Eye (tissue), 1 donor: ENCODE data around the gene ASAP2.
"Not testable (repeated sequence)": the region's sequence is repeated elsewhere in the genome, so short reads cannot be mapped to it uniquely, and the experiment has no call there.

ENCODE experiments used
- DNase-seq: peaks from one replicate; pipeline ENCODE4 v3.0.0-alpha.2; 2015

Gene ASAP2

GRCh38 chr2:9388950-9389911, 182.6 kb downstream of the ASAP2 start:
- DNase-seq: no peak

- no peak for DNase-seq
Measured at GRCh38 chr2:9390151-9390850, 183.7 kb downstream of the ASAP2 start.

GRCh38 chr2:9390991-9391390, 184.4 kb downstream of the ASAP2 start:
- no peak for DNase-seq

- DNase-seq: peak; percentile 21
Measured at GRCh38 chr2:9391961-9392720, 185.5 kb downstream of the ASAP2 start.

GRCh38 chr2:9392898-9393765, 186.5 kb downstream of the ASAP2 start:
- peak; percentile 72 for DNase-seq

- no peak for DNase-seq
Measured at GRCh38 chr2:9394816-9395215, 188.2 kb downstream of the ASAP2 start.

GRCh38 chr2:9397201-9397600, 190.6 kb downstream of the ASAP2 start:
- no peak for DNase-seq

GRCh38 chr2:9398251-9398650, 191.6 kb downstream of the ASAP2 start:
- DNase-seq: not testable (repeated sequence)

- no peak for DNase-seq
Measured at GRCh38 chr2:9398881-9399780, 192.5 kb downstream of the ASAP2 start.

GRCh38 chr2:9400268-9401058, 193.9 kb downstream of the ASAP2 start:
- DNase-seq: no peak

- DNase-seq: no peak
Measured at GRCh38 chr2:9401059-9401547, 194.5 kb downstream of the ASAP2 start.

GRCh38 chr2:9401646-9402371, 195.2 kb downstream of the ASAP2 start:
- DNase-seq: no peak

- no peak for DNase-seq
Measured at GRCh38 chr2:9403924-9404323, 197.3 kb downstream of the ASAP2 start.

- DNase-seq: no peak
Measured at GRCh38 chr2:9404451-9404850, 197.8 kb downstream of the ASAP2 start.

GRCh38 chr2:9405636-9406035, 199.0 kb downstream of the ASAP2 start:
- no peak for DNase-seq

- DNase-seq: no peak
Measured at GRCh38 chr2:9406529-9407362, 200.1 kb downstream of the ASAP2 start.

GRCh38 chr2:9407363-9407811, 200.8 kb downstream of the ASAP2 start:
- DNase-seq: peak; percentile 78

GRCh38 chr2:9408641-9409151, 202.1 kb downstream of the ASAP2 start:
- no peak for DNase-seq
